ENCODE results near the gene RAB40A.

DNA sequence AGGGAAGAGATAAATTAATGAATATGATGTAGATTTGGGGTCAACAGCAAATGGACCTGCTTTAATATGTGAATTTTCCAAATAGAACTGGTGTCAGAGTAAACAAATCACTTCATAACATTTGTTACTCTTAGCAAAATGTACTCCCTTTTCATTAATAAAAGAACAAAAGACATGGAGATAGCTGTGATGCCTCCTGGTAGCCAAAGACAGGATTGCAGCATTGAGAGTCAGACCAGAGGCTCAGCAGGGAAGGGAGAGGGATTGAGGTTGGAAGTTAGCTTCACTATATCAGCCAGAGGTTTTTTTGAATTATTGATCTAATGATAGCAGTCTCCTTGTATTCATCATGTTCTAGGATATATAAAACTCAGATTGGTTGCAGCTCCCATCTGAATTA is 17.4 kb upstream of the RAB40A start:
- no peak for TF ChIP-seq POLR2AphosphoS5 (IDR thresholded peaks at IDR 0.05; ENCODE audit: low read depth)
- TF ChIP-seq, protein P1, sequence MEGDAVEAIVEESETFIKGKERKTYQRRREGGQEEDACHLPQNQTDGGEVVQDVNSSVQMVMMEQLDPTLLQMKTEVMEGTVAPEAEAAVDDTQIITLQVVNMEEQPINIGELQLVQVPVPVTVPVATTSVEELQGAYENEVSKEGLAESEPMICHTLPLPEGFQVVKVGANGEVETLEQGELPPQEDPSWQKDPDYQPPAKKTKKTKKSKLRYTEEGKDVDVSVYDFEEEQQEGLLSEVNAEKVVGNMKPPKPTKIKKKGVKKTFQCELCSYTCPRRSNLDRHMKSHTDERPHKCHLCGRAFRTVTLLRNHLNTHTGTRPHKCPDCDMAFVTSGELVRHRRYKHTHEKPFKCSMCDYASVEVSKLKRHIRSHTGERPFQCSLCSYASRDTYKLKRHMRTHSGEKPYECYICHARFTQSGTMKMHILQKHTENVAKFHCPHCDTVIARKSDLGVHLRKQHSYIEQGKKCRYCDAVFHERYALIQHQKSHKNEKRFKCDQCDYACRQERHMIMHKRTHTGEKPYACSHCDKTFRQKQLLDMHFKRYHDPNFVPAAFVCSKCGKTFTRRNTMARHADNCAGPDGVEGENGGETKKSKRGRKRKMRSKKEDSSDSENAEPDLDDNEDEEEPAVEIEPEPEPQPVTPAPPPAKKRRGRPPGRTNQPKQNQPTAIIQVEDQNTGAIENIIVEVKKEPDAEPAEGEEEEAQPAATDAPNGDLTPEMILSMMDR (IDR thresholded peaks at IDR 0.05; ENCODE audit: insufficient read depth, low read length), result no peak
- TF ChIP-seq, protein P2, sequence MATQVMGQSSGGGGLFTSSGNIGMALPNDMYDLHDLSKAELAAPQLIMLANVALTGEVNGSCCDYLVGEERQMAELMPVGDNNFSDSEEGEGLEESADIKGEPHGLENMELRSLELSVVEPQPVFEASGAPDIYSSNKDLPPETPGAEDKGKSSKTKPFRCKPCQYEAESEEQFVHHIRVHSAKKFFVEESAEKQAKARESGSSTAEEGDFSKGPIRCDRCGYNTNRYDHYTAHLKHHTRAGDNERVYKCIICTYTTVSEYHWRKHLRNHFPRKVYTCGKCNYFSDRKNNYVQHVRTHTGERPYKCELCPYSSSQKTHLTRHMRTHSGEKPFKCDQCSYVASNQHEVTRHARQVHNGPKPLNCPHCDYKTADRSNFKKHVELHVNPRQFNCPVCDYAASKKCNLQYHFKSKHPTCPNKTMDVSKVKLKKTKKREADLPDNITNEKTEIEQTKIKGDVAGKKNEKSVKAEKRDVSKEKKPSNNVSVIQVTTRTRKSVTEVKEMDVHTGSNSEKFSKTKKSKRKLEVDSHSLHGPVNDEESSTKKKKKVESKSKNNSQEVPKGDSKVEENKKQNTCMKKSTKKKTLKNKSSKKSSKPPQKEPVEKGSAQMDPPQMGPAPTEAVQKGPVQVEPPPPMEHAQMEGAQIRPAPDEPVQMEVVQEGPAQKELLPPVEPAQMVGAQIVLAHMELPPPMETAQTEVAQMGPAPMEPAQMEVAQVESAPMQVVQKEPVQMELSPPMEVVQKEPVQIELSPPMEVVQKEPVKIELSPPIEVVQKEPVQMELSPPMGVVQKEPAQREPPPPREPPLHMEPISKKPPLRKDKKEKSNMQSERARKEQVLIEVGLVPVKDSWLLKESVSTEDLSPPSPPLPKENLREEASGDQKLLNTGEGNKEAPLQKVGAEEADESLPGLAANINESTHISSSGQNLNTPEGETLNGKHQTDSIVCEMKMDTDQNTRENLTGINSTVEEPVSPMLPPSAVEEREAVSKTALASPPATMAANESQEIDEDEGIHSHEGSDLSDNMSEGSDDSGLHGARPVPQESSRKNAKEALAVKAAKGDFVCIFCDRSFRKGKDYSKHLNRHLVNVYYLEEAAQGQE (IDR thresholded peaks at IDR 0.05; ENCODE audit: insufficient replicate concordance, low read depth), result no peak
- no peak for TF ChIP-seq GABPA (IDR thresholded peaks at IDR 0.05; ENCODE audit: low read depth)
- no peak for TF ChIP-seq SPI1 (IDR thresholded peaks at IDR 0.05; ENCODE audit: borderline replicate concordance, low read depth)
